ENCODE results near the gene OTUD3.
"Not testable (repeated sequence)": the region's sequence is repeated elsewhere in the genome, so short reads cannot be mapped to it uniquely, and the experiment has no call there.

Gene OTUD3, protein sequence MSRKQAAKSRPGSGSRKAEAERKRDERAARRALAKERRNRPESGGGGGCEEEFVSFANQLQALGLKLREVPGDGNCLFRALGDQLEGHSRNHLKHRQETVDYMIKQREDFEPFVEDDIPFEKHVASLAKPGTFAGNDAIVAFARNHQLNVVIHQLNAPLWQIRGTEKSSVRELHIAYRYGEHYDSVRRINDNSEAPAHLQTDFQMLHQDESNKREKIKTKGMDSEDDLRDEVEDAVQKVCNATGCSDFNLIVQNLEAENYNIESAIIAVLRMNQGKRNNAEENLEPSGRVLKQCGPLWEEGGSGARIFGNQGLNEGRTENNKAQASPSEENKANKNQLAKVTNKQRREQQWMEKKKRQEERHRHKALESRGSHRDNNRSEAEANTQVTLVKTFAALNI

GRCh38 chr1:19882111-19883071 is at the start of gene OTUD3:
TSS of gene OTUD3 (plus strand) at chr1:19882395. CDS start at chr1:19882514, 119 bp downstream.
- DNase-seq (ENCODE audit: low read depth in 2 of 2): peak; percentile 83 to 92

DNA sequence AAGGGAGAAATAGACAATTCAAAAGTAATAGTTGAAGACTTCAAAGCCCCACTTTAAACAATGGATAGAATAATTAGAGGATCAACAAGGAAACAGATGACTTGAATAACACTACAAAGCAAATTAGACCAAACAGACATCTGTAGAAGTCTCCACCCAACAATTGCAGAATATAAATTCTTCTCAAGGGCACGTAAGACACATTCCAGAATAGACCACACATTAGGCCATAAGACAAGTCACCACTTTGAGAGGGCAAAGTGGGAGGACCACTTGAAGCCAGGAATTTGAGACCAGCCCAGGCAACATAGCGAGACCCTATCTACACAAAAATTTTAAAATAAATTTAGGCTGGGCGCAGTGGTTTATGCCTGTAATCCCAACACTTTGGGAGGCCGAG is 46.6 kb upstream of the OTUD3 start:
- no peak for DNase-seq (ENCODE audit: low read depth in 2 of 2)

- DNase-seq (ENCODE audit: low read depth in 2 of 2): no peak
These were observed 44.3 kb upstream of the OTUD3 start for GRCh38 chr1:19837866-19838265.

DNA sequence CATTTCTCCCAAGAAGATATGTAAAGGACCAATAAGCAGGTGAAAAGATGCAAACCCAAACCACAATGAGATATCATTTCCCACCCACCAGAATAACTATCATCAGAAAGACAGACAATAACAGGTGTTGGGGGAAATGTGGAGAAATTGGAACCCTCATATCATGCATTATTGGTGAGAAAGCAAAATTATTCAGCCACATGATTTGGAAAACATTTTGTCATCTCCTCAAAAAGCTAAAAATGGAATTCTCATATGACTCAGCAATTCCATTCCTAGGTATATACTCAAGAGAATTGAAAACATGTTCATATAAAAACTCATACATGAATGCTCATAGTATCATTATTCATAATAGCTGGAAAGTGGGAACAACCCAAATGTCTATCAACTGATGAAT is 42.0 kb upstream of the OTUD3 start:
- no peak for DNase-seq (ENCODE audit: low read depth in 2 of 2)

GRCh38 chr1:19844731-19845495 is 37.3 kb upstream of the OTUD3 start:
- no peak for DNase-seq (ENCODE audit: low read depth in 2 of 2)

DNA sequence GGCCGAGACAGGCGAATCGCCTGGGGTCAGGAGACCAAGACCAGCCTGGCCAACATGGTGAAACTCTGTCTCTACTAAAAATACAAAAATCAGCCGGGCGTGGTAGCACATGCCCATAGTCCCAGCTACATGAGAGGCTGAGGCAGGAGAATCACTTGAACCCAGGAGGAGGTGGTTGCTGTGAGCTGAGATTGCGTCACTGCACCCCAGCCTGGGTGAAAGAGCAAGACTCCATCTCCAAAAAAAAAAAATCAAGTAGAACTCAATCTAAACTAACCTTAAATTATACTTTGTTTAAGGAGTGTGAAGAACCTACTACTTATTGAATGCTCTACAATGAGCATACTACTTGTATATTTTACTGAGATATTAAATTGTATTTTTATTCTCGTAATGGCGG is 36.6 kb upstream of the OTUD3 start:
- DNase-seq (ENCODE audit: low read depth in 2 of 2): no peak

- DNase-seq (ENCODE audit: low read depth in 2 of 2): no peak
These were observed 35.9 kb upstream of the OTUD3 start for GRCh38 chr1:19846338-19846737.

- not testable (repeated sequence) for DNase-seq (ENCODE audit: low read depth in 2 of 2)
These were observed 34.9 kb upstream of the OTUD3 start for GRCh38 chr1:19847334-19847733.

DNA sequence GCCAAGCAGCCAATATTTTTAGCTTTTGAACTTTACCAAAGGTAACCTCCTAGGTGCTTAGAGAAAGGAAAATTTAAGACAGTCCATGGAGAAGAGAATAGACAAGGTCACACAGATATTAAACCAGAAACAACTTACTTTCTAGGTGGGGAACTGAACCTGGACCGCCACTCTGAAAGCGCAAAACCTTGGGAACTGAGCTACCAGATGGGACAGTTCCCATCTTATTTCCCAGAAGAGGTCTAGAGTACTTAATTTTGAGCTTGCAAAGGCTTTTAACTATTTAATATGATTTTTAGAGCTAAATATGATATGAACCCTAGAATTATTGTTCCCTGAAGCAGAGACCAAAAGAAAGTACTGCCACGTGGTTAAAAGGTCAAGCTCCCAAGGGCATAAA is 32.9 kb upstream of the OTUD3 start:
- DNase-seq (ENCODE audit: low read depth in 2 of 2): not testable (repeated sequence)

DNA sequence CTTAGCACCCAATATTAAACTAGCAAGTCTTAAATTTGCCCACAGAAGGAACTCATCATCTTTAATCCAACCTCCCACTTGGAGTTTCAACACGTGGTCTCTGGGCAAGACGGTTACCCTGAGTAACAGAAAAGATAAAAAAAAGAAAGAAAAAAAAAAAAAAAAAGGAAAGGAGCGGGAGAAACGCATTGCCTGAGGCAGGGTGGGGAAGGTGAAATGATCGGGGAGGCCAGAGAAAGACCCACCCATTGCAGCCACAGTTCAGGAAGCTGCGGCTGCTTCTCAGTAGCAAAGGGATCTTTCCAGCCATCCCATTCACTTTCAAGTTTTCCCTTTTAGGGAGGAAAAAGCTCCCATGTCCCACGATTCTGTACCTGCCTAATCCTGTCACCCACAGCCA is 32.0 kb upstream of the OTUD3 start:
- DNase-seq (ENCODE audit: low read depth in 2 of 2): no peak

- DNase-seq (ENCODE audit: low read depth in 2 of 2): no peak
These were observed 30.2 kb upstream of the OTUD3 start for GRCh38 chr1:19852036-19852435.

- no peak for DNase-seq (ENCODE audit: low read depth in 2 of 2)
These were observed 27.3 kb upstream of the OTUD3 start for GRCh38 chr1:19854866-19855265.

DNA sequence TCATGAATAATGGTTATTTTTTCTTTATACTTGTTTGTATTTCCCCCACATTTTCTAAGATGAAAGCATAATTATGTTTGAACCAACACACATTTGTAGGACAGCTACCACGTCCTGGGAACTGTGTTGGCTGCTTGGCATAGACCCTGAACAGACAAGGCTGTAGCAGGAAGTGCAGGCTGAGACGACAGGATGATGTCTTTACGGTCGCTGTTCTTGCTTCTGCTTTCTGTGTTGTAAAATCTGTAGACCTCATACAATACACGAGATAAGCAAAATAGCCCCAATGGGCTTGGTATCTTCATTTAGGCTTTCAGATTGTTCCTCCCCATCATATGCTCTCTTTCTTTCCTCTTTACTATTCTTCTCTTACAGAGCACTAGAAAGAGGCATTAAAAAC is 23.3 kb upstream of the OTUD3 start:
- DNase-seq (ENCODE audit: low read depth in 2 of 2): no peak

GRCh38 chr1:19859876-19860275 is 22.3 kb upstream of the OTUD3 start:
- no peak for DNase-seq (ENCODE audit: low read depth in 2 of 2)

DNA sequence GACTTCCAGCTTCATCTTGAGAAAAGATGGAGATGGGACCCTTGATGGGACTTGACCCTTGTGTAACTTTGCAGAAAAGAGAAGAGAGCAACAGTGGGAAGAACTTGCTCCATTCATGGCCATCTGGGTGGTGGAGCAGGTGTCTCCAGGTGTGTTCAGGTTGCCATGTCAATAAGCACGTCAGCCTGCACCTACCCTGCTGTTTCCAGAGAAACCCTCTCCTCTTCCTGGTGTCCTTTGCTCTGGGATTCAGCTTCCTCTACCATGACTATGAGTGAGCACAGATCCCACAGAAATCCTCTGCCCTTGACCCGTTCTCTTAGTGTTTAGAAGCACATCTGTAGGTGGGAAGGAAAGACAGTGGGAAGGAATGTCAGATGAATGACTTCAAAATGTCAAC is 21.8 kb upstream of the OTUD3 start:
- no peak for DNase-seq (ENCODE audit: low read depth in 2 of 2)

GRCh38 chr1:19861034-19861433 is 21.2 kb upstream of the OTUD3 start:
- no peak for DNase-seq (ENCODE audit: low read depth in 2 of 2)

DNA sequence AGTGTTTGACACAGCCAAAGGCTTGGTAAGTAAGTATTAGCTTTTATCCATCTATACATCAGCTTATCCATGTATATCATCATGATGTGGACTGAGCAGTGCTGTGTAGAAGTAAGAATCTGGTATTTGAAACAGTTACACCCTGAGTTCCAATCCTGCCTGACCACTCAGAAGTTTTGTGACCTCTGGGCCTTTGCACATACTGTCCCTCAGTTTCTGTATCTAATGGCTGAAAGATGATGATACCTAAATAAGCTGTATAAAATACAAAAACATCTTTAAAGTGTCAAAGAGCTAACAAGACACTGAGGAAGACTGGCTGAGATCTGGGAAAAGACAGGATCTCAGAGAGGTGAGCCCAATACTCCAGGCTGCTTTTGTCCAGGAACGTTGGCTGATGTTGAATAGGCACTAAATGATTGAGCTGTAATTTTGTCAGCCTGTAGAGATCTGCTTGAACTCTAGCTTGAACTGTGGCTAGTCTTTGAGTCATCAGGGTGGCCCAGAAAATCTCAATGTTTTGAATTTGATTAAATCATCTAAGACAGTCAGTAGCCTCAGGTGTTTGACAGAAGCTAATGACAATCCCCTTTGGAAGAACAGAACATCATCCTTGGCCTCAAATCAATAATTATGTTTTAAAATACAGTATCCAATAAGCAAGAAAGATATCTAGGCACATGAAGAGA is 20.2 kb upstream of the OTUD3 start:
- DNase-seq (ENCODE audit: low read depth in 2 of 2): no peak

DNA sequence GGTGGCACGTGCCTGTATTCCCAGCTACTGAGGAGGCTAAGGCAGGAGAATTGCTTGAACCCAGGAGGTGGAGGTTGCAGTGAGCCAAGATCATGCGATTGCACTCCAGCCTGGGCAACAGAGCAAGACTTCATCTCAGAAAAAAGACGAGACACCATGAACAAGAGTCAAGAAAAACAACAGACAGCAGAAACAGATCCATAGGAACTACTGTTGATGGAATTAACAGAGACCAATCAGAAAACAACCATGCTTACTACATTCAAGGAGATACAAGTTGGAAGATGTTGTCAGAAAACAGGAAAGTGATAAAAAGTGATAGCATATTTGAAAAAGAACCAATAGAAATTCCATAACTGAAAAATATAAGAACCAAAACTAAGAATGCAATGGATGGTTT is 19.3 kb upstream of the OTUD3 start:
- DNase-seq (ENCODE audit: low read depth in 2 of 2): no peak

DNA sequence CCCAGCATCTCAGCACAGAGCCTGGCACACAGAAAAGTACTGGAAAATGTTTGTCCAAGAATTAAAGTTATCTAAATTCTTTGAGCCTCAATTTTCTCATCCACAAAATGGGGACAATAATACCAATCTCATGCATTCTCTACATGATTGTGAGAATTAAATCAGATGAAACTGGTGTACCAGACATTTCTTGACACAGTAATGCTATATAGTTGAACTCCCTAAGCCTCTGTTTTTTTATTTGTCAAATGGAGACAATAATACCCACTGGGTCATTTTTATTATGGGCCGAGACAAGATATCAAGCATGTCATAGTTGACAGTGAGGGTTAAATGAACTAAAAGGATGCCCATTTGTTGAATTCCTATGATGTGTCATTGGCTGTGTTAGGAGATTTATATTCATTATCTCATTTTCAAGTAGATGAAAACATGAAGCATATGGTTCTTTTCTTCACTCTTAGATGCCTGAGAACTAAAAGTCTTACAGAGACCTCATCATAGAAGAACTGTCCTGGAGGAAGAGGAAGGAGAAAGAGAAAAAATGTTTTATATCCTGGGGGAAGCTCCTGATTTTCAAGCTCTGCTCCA is 17.5 kb upstream of the OTUD3 start:
- no peak for DNase-seq (ENCODE audit: low read depth in 2 of 2)

DNA sequence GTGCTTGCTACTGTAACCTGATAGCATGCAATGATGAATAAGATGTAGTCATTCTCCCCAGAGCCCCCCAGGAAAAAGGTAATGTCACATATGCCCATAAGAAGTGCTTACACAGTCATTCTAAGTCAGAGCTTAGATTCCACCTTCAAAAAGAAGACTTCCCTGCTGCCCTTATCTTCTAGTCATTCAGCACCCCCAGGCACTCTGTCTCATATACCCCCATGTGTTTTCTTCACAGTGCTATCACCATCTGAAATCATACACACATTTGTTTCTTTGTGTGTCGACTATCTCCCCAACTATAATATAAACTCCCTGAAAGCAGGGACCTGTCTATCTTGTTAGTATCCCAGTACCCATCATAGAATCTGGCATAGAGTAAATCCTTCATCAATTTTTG is 16.2 kb upstream of the OTUD3 start:
- DNase-seq (ENCODE audit: low read depth in 2 of 2): no peak

DNA sequence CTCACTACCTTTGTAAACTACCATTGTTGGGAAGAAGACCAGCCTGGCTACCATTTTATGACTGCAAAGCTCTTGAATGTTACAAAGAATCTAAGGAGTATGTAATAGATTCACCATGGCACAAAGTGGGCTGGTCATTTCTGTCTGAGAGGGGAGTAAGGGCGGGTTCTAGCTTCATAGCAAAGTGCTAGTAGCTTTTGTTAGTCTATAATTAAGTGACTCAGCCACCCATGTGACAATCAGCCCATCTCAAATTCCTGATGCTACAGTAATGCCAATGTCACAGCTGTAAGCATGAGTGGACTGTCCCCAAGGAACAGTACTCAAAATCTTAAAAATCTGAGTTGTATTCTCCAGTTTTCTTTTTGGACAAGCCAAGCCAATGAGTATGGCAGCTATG is 15.4 kb upstream of the OTUD3 start:
- no peak for DNase-seq (ENCODE audit: low read depth in 2 of 2)

Measured in stimulated activated CD4-positive, alpha-beta T cell treated with anti-CD3 and anti-CD28 coated beads, Interleukin-1b, Interleukin-23, amount 100 ng/mL, for 1 hour (primary cell).